ENCODE results near the gene SAG.

The SAG gene

GRCh38 chr2:233349005-233349998 is 41.7 kb downstream of the SAG start:
- no peak overlapping the region for H2BK5ac ChIP-seq (ENCODE audit: low read length)
- no peak overlapping the region for H4K5ac ChIP-seq (ENCODE audit: low read length)
- H2BK120ac ChIP-seq (ENCODE audit: low read depth, low read length): no peak overlapping the region
- H3K4me2 ChIP-seq (ENCODE audit: low read length): no peak overlapping the region
- no peaks in the 10 kb centered on the region for H3K4me1 ChIP-seq (ENCODE audit: control insufficient read depth, low read depth, low read length)
- H3K79me2 ChIP-seq (ENCODE audit: control insufficient read depth, insufficient read depth, low read length): no peaks in the 10 kb centered on the region
- no peak overlapping the region for H3K4me3 ChIP-seq (ENCODE audit: low read length)
- H3K23ac ChIP-seq (ENCODE audit: low read length): no peak overlapping the region
- no peak overlapping the region for H3K18ac ChIP-seq (ENCODE audit: low read length)
- WGBS (ENCODE audit: extremely low coverage, insufficient coverage, low lambda C conversion rate): no CpG with 5 or more reads among the region's 15 CpGs
- DNase-seq: no peak
- no peak overlapping the region for H3K9ac ChIP-seq (ENCODE audit: low read length)
- no peaks in the 10 kb centered on the region for H3K79me1 ChIP-seq (ENCODE audit: low read length)
- no peaks in the 10 kb centered on the region for H3K27me3 ChIP-seq (ENCODE audit: insufficient read depth, low read length, poor library complexity)
- no peaks in the 10 kb centered on the region for H3K36me3 ChIP-seq (ENCODE audit: control insufficient read depth, insufficient read depth, low read length)
- H3K56ac ChIP-seq (ENCODE audit: low read length): no peak overlapping the region
- H4K8ac ChIP-seq (ENCODE audit: low read depth, low read length): no peak overlapping the region
- no peak overlapping the region for H2AK5ac ChIP-seq (ENCODE audit: low read length)
- no peak overlapping the region for H3K27ac ChIP-seq (ENCODE audit: low read depth, low read length)
- no peak overlapping the region for H3K4ac ChIP-seq (ENCODE audit: low read depth, low read length)
- H2BK15ac ChIP-seq (replicated peaks; ENCODE audit: low read depth): no peak overlapping the region

DNA sequence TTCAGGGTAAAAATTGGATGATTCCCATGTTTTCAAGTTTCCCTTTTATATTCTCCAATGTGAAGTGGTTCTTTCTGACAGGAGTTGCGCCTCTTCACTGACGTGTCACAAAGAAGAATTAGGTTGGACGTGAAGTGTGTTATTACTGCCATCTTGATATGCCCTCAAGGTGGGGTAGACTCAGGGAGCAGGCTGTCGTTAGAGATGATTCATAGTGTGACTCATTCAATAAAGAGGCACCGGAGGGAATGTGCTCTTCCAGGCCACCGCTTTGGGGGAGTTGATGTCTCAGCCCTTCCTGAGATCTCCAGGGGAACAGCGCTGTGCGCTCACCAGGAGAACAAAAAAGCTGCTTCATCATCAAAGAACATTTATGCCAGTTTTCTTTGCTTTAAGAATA is 43.1 kb downstream of the SAG start:
- Histone ChIP-seq H3K18ac (ENCODE audit: low read length) (no peak overlapping the region), H3K79me1 (ENCODE audit: low read length) (no peaks in the 10 kb centered on the region), H3K4me3 (ENCODE audit: low read length) (no peak overlapping the region), H3K23ac (ENCODE audit: low read length) (no peak overlapping the region), H3K4me1 (ENCODE audit: control insufficient read depth, low read depth, low read length) (no peaks in the 10 kb centered on the region), H4K8ac (ENCODE audit: low read depth, low read length) (no peak overlapping the region), H2BK15ac (replicated peaks; ENCODE audit: low read depth) (no peak overlapping the region), H3K4me2 (ENCODE audit: low read length) (no peak overlapping the region), H2BK5ac (ENCODE audit: low read length) (no peak overlapping the region), H4K5ac (ENCODE audit: low read length) (no peak overlapping the region), H3K79me2 (ENCODE audit: control insufficient read depth, insufficient read depth, low read length) (no peaks in the 10 kb centered on the region), H3K9ac (ENCODE audit: low read length) (no peak overlapping the region), H3K27me3 (ENCODE audit: insufficient read depth, low read length, poor library complexity) (no peaks in the 10 kb centered on the region), H3K36me3 (ENCODE audit: control insufficient read depth, insufficient read depth, low read length) (no peaks in the 10 kb centered on the region), H3K4ac (ENCODE audit: low read depth, low read length) (no peak overlapping the region), H2AK5ac (ENCODE audit: low read length) (no peak overlapping the region), H3K27ac (ENCODE audit: low read depth, low read length) (no peak overlapping the region), H3K56ac (ENCODE audit: low read length) (no peak overlapping the region), H2BK120ac (ENCODE audit: low read depth, low read length) (no peak overlapping the region)
- DNase-seq: peak; percentile 75
- WGBS (ENCODE audit: extremely low coverage, insufficient coverage, low lambda C conversion rate): no CpG with 5 or more reads among the region's 8 CpGs

DNA sequence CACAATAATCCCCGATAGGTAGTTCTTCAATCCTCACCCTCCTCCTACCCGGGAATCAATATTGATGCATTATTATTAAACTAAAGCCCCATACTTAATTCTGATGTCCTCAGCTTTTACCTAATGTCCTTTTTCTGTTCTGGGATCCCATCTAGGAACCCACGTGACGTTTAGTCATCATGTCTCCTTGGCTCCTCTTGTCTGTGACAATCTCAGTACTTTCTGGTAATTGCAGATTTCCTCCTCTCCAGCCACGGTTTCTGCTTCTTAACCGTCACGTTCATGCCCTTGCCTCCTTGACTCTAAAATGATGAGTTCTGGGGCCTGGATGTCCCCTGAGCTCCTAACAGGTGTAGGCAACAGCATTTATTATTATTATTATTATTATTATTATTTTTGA is 43.8 kb downstream of the SAG start:
- Histone ChIP-seq H3K27ac (ENCODE audit: low read depth, low read length) (no peak overlapping the region), H2AK5ac (ENCODE audit: low read length) (no peak overlapping the region), H3K18ac (ENCODE audit: low read length) (no peak overlapping the region), H3K9ac (ENCODE audit: low read length) (no peak overlapping the region), H3K36me3 (ENCODE audit: control insufficient read depth, insufficient read depth, low read length) (no peaks in the 10 kb centered on the region), H4K5ac (ENCODE audit: low read length) (no peak overlapping the region), H3K56ac (ENCODE audit: low read length) (no peak overlapping the region), H3K4me3 (ENCODE audit: low read length) (no peak overlapping the region), H3K4me2 (ENCODE audit: low read length) (no peak overlapping the region), H2BK120ac (ENCODE audit: low read depth, low read length) (no peak overlapping the region), H4K8ac (ENCODE audit: low read depth, low read length) (no peak overlapping the region), H3K79me1 (ENCODE audit: low read length) (no peaks in the 10 kb centered on the region), H3K23ac (ENCODE audit: low read length) (no peak overlapping the region), H3K79me2 (ENCODE audit: control insufficient read depth, insufficient read depth, low read length) (no peaks in the 10 kb centered on the region), H2BK15ac (replicated peaks; ENCODE audit: low read depth) (no peak overlapping the region), H3K4me1 (ENCODE audit: control insufficient read depth, low read depth, low read length) (no peaks in the 10 kb centered on the region), H2BK5ac (ENCODE audit: low read length) (no peak overlapping the region), H3K27me3 (ENCODE audit: insufficient read depth, low read length, poor library complexity) (no peaks in the 10 kb centered on the region), H3K4ac (ENCODE audit: low read depth, low read length) (no peak overlapping the region)
- DNase-seq: no peak
- no CpG with 5 or more reads among the region's 7 CpGs for WGBS (ENCODE audit: extremely low coverage, insufficient coverage, low lambda C conversion rate)

GRCh38 chr2:233352141-233352842 is 44.7 kb downstream of the SAG start:
- Histone ChIP-seq H3K27me3 (ENCODE audit: insufficient read depth, low read length, poor library complexity) (no peaks in the 10 kb centered on the region), H3K4ac (ENCODE audit: low read depth, low read length) (no peak overlapping the region), H3K4me1 (ENCODE audit: control insufficient read depth, low read depth, low read length) (no peaks in the 10 kb centered on the region), H2BK5ac (ENCODE audit: low read length) (no peak overlapping the region), H2BK120ac (ENCODE audit: low read depth, low read length) (no peak overlapping the region), H3K36me3 (ENCODE audit: control insufficient read depth, insufficient read depth, low read length) (no peaks in the 10 kb centered on the region), H4K5ac (ENCODE audit: low read length) (no peak overlapping the region), H3K4me3 (ENCODE audit: low read length) (no peak overlapping the region), H2AK5ac (ENCODE audit: low read length) (no peak overlapping the region), H4K8ac (ENCODE audit: low read depth, low read length) (no peak overlapping the region), H3K23ac (ENCODE audit: low read length) (no peak overlapping the region), H3K79me1 (ENCODE audit: low read length) (peaks cover 3% of the 10 kb centered on the region), H3K9ac (ENCODE audit: low read length) (no peak overlapping the region), H3K18ac (ENCODE audit: low read length) (no peak overlapping the region), H3K56ac (ENCODE audit: low read length) (no peak overlapping the region), H3K27ac (ENCODE audit: low read depth, low read length) (no peak overlapping the region), H3K4me2 (ENCODE audit: low read length) (no peak overlapping the region), H2BK15ac (replicated peaks; ENCODE audit: low read depth) (no peak overlapping the region), H3K79me2 (ENCODE audit: control insufficient read depth, insufficient read depth, low read length) (no peaks in the 10 kb centered on the region)
- WGBS (ENCODE audit: extremely low coverage, insufficient coverage, low lambda C conversion rate): no CpG with 5 or more reads among the region's 25 CpGs
- no peak for DNase-seq

- Histone ChIP-seq H3K56ac (ENCODE audit: low read length) (no peak overlapping the region), H2BK5ac (ENCODE audit: low read length) (no peak overlapping the region), H2BK120ac (ENCODE audit: low read depth, low read length) (no peak overlapping the region), H4K8ac (ENCODE audit: low read depth, low read length) (no peak overlapping the region), H3K4me1 (ENCODE audit: control insufficient read depth, low read depth, low read length) (no peaks in the 10 kb centered on the region), H3K27me3 (ENCODE audit: insufficient read depth, low read length, poor library complexity) (no peaks in the 10 kb centered on the region), H3K4me3 (ENCODE audit: low read length) (no peak overlapping the region), H3K27ac (ENCODE audit: low read depth, low read length) (no peak overlapping the region), H4K5ac (ENCODE audit: low read length) (no peak overlapping the region), H3K4me2 (ENCODE audit: low read length) (no peak overlapping the region), H3K18ac (ENCODE audit: low read length) (no peak overlapping the region), H3K36me3 (ENCODE audit: control insufficient read depth, insufficient read depth, low read length) (no peaks in the 10 kb centered on the region), H3K9ac (ENCODE audit: low read length) (no peak overlapping the region), H3K79me2 (ENCODE audit: control insufficient read depth, insufficient read depth, low read length) (no peaks in the 10 kb centered on the region), H3K79me1 (ENCODE audit: low read length) (peaks cover 3% of the 10 kb centered on the region), H2AK5ac (ENCODE audit: low read length) (no peak overlapping the region), H2BK15ac (replicated peaks; ENCODE audit: low read depth) (no peak overlapping the region), H3K23ac (ENCODE audit: low read length) (no peak overlapping the region), H3K4ac (ENCODE audit: low read depth, low read length) (no peak overlapping the region)
- no peak for DNase-seq
- no CpG with 5 or more reads among the region's 22 CpGs for WGBS (ENCODE audit: extremely low coverage, insufficient coverage, low lambda C conversion rate)
Observed at GRCh38 chr2:233353101-233353768, 45.6 kb downstream of the SAG start.
